HEK293T (cell line): ENCODE data around the gene RAB10.

ENCODE experiments used
- BHLHE40 ChIP-seq: fragments of 450-650 bp; IDR thresholded peaks from 2 replicates; pipeline ENCODE4 v1.6.1; 2016; ENCODE audit warnings: mild to moderate bottlenecking, moderate library complexity, borderline replicate concordance
- FOXA1 ChIP-seq: fragments of 450-650 bp; IDR thresholded peaks from 2 replicates; pipeline ENCODE4 v1.6.1; 2016; ENCODE audit warnings: mild to moderate bottlenecking
- FOXM1 ChIP-seq: fragments of 450-650 bp; IDR thresholded peaks from 2 replicates; pipeline ENCODE4 v1.6.1; 2017; ENCODE audit warnings: mild to moderate bottlenecking, borderline replicate concordance
- HDGF ChIP-seq: fragments of 450-650 bp; IDR thresholded peaks from 2 replicates; pipeline ENCODE4 v1.6.1; 2017; ENCODE audit warnings: antibody characterized with exemption, borderline replicate concordance
- L3MBTL2 ChIP-seq: fragments of 450-650 bp; conservative IDR thresholded peaks from 2 replicates; pipeline ENCODE4 v1.6.1; 2016; ENCODE audit warnings: mild to moderate bottlenecking
- NFRKB ChIP-seq: fragments of 450-650 bp; IDR thresholded peaks from 2 replicates; pipeline ENCODE4 v1.6.1; 2016; ENCODE audit warnings: mild to moderate bottlenecking, moderate library complexity
- SP1 ChIP-seq: fragments of 450-650 bp; IDR thresholded peaks from 2 replicates; pipeline ENCODE4 v1.6.1; 2017
- TARDBP ChIP-seq: fragments of 450-650 bp; IDR thresholded peaks from 2 replicates; pipeline ENCODE4 v1.6.1; 2016

- TF ChIP-seq TARDBP (no peak), FOXM1 (no peak), SP1 (no peak), HDGF (no peak), BHLHE40 (no peak), NFRKB (no peak), FOXA1 (no peak), L3MBTL2 (no peak)
These were observed 20.9 kb downstream of the RAB10 start for GRCh38 chr2:26054598-26055348.
